GM23338 (cell line): Measurements from ENCODE around the gene FREY1.

Experiments
- CREB1 ChIP-seq: fragments of 250-450 bp; sonication (Bioruptor Pico); IDR thresholded peaks from 2 replicates; pipeline ENCODE4 v1.5.0; 2020; ENCODE audit warnings: low read depth, mild to moderate bottlenecking, moderate library complexity
- EZH2 ChIP-seq: fragments of 200-600 bp; sonication (generic); IDR thresholded peaks from one replicate; pipeline ENCODE4 v1.8.0; 2017; ENCODE audit warnings: antibody characterized with exemption, mild to moderate bottlenecking, low read depth; ENCODE audit not compliant: unreplicated experiment
- EZH2phosphoT487 ChIP-seq: fragments of 200-600 bp; sonication (generic); IDR thresholded peaks from one replicate; pipeline ENCODE4 v1.8.1; 2018; ENCODE audit warnings: antibody characterized with exemption; ENCODE audit not compliant: unreplicated experiment
- JUNB ChIP-seq: IDR thresholded peaks from one replicate; pipeline ENCODE4 v1.6.1; 2016; ENCODE audit warnings: antibody characterized with exemption; ENCODE audit not compliant: unreplicated experiment
- NANOG ChIP-seq: IDR thresholded peaks from 2 replicates; pipeline ENCODE4 v1.6.1; 2016; ENCODE audit warnings: antibody characterized with exemption, borderline replicate concordance
- POLR2AphosphoS5 ChIP-seq: IDR thresholded peaks from 2 replicates; pipeline ENCODE4 v1.6.1; 2016; ENCODE audit warnings: antibody characterized with exemption, low read depth
- ZNF331 ChIP-seq: fragments of 250-450 bp; sonication (Bioruptor Pico); IDR thresholded peaks from 2 replicates; pipeline ENCODE4 v1.5.0; 2020; ENCODE audit warnings: low read depth, mild to moderate bottlenecking, moderate library complexity
- TF ChIP-seq, protein P1 (sequence below), 2 experiments: fragments of 200-600 bp in 1 of 2; sonication (generic) in 1 of 2; conservative IDR thresholded peaks; 2 replicates each; pipeline versions ENCODE4 v1.5.1 to v1.6.1; 2016 to 2017; ENCODE audit warnings: antibody characterized with exemption in 2 of 2, low read depth in 2 of 2, mild to moderate bottlenecking in 2 of 2, moderate library complexity in 1 of 2
- TF ChIP-seq, protein P2 (sequence below): IDR thresholded peaks from one replicate; pipeline ENCODE4 v1.6.1; 2018; ENCODE audit warnings: antibody characterized with exemption; ENCODE audit not compliant: unreplicated experiment
- TF ChIP-seq, protein P3 (sequence below): fragments of 250-450 bp; sonication (Bioruptor Pico); IDR thresholded peaks from 2 replicates; pipeline ENCODE4 v1.5.0; 2020; ENCODE audit warnings: mild to moderate bottlenecking, moderate library complexity
- TF ChIP-seq, protein P4 (sequence below): IDR thresholded peaks from 2 replicates; pipeline ENCODE4 v1.6.1; 2016; ENCODE audit warnings: antibody characterized with exemption

DNA sequence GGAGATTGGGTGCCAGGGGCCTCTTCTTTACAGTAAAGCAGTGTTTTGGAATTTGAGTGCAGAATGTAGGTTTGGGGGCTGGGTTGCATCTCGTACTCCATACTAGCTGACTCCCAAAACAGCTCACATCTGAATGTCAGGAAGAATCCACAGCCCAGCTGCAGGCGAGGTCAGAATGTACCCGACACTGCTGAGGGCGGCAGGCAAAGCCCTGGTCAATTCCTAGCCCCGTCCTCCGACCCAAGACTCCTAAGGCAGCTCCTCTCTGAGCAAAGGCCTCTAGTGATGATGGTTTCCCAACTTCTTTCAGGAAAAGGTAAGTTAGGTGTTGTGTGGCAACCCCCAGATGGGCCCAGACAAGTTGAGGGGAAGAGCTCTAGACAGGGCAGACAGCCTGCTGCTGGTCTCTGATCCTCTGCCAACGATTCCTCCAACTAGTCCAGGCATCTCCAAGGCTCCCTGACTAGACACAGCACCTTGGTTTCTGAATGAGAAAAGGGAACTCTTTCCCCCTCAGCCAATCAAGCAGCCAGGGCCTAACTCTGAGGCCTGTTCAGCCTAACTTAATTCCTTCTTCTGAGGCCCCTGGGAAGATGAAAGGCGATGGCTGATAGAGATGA, 24.0 kb upstream of the FREY1 start:
- TF ChIP-seq, protein P1, sequence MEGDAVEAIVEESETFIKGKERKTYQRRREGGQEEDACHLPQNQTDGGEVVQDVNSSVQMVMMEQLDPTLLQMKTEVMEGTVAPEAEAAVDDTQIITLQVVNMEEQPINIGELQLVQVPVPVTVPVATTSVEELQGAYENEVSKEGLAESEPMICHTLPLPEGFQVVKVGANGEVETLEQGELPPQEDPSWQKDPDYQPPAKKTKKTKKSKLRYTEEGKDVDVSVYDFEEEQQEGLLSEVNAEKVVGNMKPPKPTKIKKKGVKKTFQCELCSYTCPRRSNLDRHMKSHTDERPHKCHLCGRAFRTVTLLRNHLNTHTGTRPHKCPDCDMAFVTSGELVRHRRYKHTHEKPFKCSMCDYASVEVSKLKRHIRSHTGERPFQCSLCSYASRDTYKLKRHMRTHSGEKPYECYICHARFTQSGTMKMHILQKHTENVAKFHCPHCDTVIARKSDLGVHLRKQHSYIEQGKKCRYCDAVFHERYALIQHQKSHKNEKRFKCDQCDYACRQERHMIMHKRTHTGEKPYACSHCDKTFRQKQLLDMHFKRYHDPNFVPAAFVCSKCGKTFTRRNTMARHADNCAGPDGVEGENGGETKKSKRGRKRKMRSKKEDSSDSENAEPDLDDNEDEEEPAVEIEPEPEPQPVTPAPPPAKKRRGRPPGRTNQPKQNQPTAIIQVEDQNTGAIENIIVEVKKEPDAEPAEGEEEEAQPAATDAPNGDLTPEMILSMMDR (conservative IDR thresholded peaks at IDR 0.05; ENCODE audit: low read depth in 2 of 2) = no peak
- TF ChIP-seq EZH2 (no peak), EZH2phosphoT487 (no peak), POLR2AphosphoS5 (no peak), JUNB (no peak), CREB1 (CRISPR knock-in tag) (no peak), ZNF331 (CRISPR knock-in tag) (no peak), NANOG (no peak)
- TF ChIP-seq, protein P2, sequence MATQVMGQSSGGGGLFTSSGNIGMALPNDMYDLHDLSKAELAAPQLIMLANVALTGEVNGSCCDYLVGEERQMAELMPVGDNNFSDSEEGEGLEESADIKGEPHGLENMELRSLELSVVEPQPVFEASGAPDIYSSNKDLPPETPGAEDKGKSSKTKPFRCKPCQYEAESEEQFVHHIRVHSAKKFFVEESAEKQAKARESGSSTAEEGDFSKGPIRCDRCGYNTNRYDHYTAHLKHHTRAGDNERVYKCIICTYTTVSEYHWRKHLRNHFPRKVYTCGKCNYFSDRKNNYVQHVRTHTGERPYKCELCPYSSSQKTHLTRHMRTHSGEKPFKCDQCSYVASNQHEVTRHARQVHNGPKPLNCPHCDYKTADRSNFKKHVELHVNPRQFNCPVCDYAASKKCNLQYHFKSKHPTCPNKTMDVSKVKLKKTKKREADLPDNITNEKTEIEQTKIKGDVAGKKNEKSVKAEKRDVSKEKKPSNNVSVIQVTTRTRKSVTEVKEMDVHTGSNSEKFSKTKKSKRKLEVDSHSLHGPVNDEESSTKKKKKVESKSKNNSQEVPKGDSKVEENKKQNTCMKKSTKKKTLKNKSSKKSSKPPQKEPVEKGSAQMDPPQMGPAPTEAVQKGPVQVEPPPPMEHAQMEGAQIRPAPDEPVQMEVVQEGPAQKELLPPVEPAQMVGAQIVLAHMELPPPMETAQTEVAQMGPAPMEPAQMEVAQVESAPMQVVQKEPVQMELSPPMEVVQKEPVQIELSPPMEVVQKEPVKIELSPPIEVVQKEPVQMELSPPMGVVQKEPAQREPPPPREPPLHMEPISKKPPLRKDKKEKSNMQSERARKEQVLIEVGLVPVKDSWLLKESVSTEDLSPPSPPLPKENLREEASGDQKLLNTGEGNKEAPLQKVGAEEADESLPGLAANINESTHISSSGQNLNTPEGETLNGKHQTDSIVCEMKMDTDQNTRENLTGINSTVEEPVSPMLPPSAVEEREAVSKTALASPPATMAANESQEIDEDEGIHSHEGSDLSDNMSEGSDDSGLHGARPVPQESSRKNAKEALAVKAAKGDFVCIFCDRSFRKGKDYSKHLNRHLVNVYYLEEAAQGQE = no peak
- TF ChIP-seq, protein P3, sequence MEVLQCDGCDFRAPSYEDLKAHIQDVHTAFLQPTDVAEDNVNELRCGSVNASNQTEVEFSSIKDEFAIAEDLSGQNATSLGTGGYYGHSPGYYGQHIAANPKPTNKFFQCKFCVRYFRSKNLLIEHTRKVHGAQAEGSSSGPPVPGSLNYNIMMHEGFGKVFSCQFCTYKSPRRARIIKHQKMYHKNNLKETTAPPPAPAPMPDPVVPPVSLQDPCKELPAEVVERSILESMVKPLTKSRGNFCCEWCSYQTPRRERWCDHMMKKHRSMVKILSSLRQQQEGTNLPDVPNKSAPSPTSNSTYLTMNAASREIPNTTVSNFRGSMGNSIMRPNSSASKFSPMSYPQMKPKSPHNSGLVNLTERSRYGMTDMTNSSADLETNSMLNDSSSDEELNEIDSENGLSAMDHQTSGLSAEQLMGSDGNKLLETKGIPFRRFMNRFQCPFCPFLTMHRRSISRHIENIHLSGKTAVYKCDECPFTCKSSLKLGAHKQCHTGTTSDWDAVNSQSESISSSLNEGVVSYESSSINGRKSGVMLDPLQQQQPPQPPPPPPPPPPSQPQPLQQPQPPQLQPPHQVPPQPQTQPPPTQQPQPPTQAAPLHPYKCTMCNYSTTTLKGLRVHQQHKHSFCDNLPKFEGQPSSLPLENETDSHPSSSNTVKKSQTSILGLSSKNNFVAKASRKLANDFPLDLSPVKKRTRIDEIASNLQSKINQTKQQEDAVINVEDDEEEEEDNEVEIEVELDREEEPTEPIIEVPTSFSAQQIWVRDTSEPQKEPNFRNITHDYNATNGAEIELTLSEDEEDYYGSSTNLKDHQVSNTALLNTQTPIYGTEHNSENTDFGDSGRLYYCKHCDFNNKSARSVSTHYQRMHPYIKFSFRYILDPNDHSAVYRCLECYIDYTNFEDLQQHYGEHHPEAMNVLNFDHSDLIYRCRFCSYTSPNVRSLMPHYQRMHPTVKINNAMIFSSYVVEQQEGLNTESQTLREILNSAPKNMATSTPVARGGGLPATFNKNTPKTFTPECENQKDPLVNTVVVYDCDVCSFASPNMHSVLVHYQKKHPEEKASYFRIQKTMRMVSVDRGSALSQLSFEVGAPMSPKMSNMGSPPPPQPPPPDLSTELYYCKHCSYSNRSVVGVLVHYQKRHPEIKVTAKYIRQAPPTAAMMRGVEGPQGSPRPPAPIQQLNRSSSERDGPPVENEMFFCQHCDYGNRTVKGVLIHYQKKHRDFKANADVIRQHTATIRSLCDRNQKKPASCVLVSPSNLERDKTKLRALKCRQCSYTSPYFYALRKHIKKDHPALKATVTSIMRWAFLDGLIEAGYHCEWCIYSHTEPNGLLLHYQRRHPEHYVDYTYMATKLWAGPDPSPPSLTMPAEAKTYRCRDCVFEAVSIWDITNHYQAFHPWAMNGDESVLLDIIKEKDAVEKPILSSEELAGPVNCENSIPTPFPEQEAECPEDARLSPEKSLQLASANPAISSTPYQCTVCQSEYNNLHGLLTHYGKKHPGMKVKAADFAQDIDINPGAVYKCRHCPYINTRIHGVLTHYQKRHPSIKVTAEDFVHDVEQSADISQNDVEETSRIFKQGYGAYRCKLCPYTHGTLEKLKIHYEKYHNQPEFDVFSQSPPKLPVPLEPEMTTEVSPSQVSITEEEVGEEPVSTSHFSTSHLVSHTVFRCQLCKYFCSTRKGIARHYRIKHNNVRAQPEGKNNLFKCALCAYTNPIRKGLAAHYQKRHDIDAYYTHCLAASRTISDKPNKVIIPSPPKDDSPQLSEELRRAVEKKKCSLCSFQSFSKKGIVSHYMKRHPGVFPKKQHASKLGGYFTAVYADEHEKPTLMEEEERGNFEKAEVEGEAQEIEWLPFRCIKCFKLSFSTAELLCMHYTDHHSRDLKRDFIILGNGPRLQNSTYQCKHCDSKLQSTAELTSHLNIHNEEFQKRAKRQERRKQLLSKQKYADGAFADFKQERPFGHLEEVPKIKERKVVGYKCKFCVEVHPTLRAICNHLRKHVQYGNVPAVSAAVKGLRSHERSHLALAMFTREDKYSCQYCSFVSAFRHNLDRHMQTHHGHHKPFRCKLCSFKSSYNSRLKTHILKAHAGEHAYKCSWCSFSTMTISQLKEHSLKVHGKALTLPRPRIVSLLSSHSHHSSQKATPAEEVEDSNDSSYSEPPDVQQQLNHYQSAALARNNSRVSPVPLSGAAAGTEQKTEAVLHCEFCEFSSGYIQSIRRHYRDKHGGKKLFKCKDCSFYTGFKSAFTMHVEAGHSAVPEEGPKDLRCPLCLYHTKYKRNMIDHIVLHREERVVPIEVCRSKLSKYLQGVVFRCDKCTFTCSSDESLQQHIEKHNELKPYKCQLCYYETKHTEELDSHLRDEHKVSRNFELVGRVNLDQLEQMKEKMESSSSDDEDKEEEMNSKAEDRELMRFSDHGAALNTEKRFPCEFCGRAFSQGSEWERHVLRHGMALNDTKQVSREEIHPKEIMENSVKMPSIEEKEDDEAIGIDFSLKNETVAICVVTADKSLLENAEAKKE = no peak
- TF ChIP-seq, protein P4, sequence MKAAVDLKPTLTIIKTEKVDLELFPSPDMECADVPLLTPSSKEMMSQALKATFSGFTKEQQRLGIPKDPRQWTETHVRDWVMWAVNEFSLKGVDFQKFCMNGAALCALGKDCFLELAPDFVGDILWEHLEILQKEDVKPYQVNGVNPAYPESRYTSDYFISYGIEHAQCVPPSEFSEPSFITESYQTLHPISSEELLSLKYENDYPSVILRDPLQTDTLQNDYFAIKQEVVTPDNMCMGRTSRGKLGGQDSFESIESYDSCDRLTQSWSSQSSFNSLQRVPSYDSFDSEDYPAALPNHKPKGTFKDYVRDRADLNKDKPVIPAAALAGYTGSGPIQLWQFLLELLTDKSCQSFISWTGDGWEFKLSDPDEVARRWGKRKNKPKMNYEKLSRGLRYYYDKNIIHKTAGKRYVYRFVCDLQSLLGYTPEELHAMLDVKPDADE = no peak
